Measurements from ENCODE around the gene TBX15. TPM values are rescaled to one million over a fixed set of nuclear protein-coding genes. Genes with fewer than 3 reads are reported as not detected.

TBX15 gene
- total RNA-seq, 2 experiments from 2014 or later = not detected

- Mint-ChIP-seq H3K9me3 (peaks cover 5% of the 10 kb centered on the region), H3K27ac (no peak overlapping the region), H3K27me3 (no peaks in the 10 kb centered on the region), H3K36me3 (no peaks in the 10 kb centered on the region), H3K4me3 (no peak overlapping the region), H3K4me1 (no peaks in the 10 kb centered on the region)
- POLR2A ChIA-PET = no interaction called here
- ATAC-seq (ENCODE audit: low read depth) = no peak
- no peak for DNase-seq
Observed at GRCh38 chr1:118911571-118911970, 76.6 kb downstream of the TBX15 start.

- no peak for ATAC-seq (ENCODE audit: low read depth)
- POLR2A ChIA-PET = interaction anchor here (0.7 kb wide), 1 partner anchor 16 kb away, joined by 5 read pairs; no protein-coding TSS in a partner anchor
- Mint-ChIP-seq H3K4me1 (no peaks in the 10 kb centered on the region), H3K27ac (no peak overlapping the region), H3K27me3 (no peaks in the 10 kb centered on the region), H3K9me3 (peaks cover 3% of the 10 kb centered on the region), H3K36me3 (no peaks in the 10 kb centered on the region), H3K4me3 (no peak overlapping the region)
- DNase-seq = no peak
Observed at GRCh38 chr1:118907466-118907865, 80.7 kb downstream of the TBX15 start.

GRCh38 chr1:118905671-118906070, 82.5 kb downstream of the TBX15 start:
- peaks cover 3% of the 10 kb centered on the region for H3K9me3 Mint-ChIP-seq
- DNase-seq (no peak), ATAC-seq (ENCODE audit: low read depth) (no peak)
- H3K27me3 Mint-ChIP-seq = no peaks in the 10 kb centered on the region
- no peak overlapping the region for H3K27ac Mint-ChIP-seq
- POLR2A ChIA-PET = no interaction called here
- no peak overlapping the region for H3K4me3 Mint-ChIP-seq
- H3K36me3 Mint-ChIP-seq = no peaks in the 10 kb centered on the region
- H3K4me1 Mint-ChIP-seq = no peaks in the 10 kb centered on the region

GRCh38 chr1:118905196-118905595, 82.9 kb downstream of the TBX15 start:
- no peaks in the 10 kb centered on the region for H3K4me1 Mint-ChIP-seq
- DNase-seq (no peak), ATAC-seq (ENCODE audit: low read depth) (no peak)
- H3K27me3 Mint-ChIP-seq = no peaks in the 10 kb centered on the region
- POLR2A ChIA-PET = no interaction called here
- peaks cover 3% of the 10 kb centered on the region for H3K9me3 Mint-ChIP-seq
- no peak overlapping the region for H3K27ac Mint-ChIP-seq
- no peaks in the 10 kb centered on the region for H3K36me3 Mint-ChIP-seq
- no peak overlapping the region for H3K4me3 Mint-ChIP-seq

- Mint-ChIP-seq H3K27me3 (peaks cover 2% of the 10 kb centered on the region), H3K9me3 (peaks cover 1% of the 10 kb centered on the region), H3K4me1 (no peaks in the 10 kb centered on the region), H3K27ac (no peak overlapping the region), H3K36me3 (no peaks in the 10 kb centered on the region), H3K4me3 (no peak overlapping the region)
- POLR2A ChIA-PET = no interaction called here
- ATAC-seq (ENCODE audit: low read depth) = no peak
- DNase-seq = no peak
Observed at GRCh38 chr1:118902711-118903191, 85.4 kb downstream of the TBX15 start.

- peaks cover 2% of the 10 kb centered on the region for H3K27me3 Mint-ChIP-seq
Observed at GRCh38 chr1:118902299-118902698, 85.8 kb downstream of the TBX15 start.

GRCh38 chr1:118900643-118901440, 87.3 kb downstream of the TBX15 start:
- ATAC-seq (ENCODE audit: low read depth) = no peak
- Mint-ChIP-seq H3K9me3 (peaks cover 1% of the 10 kb centered on the region), H3K4me1 (no peaks in the 10 kb centered on the region), H3K4me3 (no peak overlapping the region), H3K27me3 (peaks cover 2% of the 10 kb centered on the region), H3K27ac (no peak overlapping the region), H3K36me3 (no peaks in the 10 kb centered on the region)
- DNase-seq = no peak
- POLR2A ChIA-PET = no interaction called here

More at GRCh38 chr1:118902299-118902698, 85.8 kb downstream of the TBX15 start:
- POLR2A ChIA-PET = no interaction called here
- ATAC-seq (ENCODE audit: low read depth) (no peak), DNase-seq (no peak)
- Mint-ChIP-seq H3K4me3 (no peak overlapping the region), H3K36me3 (no peaks in the 10 kb centered on the region), H3K27ac (no peak overlapping the region), H3K9me3 (peaks cover 1% of the 10 kb centered on the region), H3K4me1 (no peaks in the 10 kb centered on the region)

- no peak for ATAC-seq (ENCODE audit: low read depth)
- Mint-ChIP-seq H3K4me3 (no peak overlapping the region), H3K27ac (no peak overlapping the region), H3K4me1 (no peaks in the 10 kb centered on the region), H3K9me3 (peaks cover 1% of the 10 kb centered on the region), H3K27me3 (peaks cover 2% of the 10 kb centered on the region), H3K36me3 (no peaks in the 10 kb centered on the region)
- DNase-seq = no peak
- POLR2A ChIA-PET = no interaction called here
Observed at GRCh38 chr1:118899340-118899739, 88.8 kb downstream of the TBX15 start.

GRCh38 chr1:118898712-118899111, 89.4 kb downstream of the TBX15 start:
- POLR2A ChIA-PET = no interaction called here
- Mint-ChIP-seq H3K4me3 (no peak overlapping the region), H3K36me3 (no peaks in the 10 kb centered on the region), H3K9me3 (peaks cover 1% of the 10 kb centered on the region), H3K27me3 (peaks cover 2% of the 10 kb centered on the region), H3K4me1 (no peaks in the 10 kb centered on the region), H3K27ac (no peak overlapping the region)
- ATAC-seq (ENCODE audit: low read depth) = no peak
- no peak for DNase-seq

- H3K36me3 Mint-ChIP-seq = no peaks in the 10 kb centered on the region
- H3K27me3 Mint-ChIP-seq = peaks cover 2% of the 10 kb centered on the region
- no peak overlapping the region for H3K27ac Mint-ChIP-seq
- H3K9me3 Mint-ChIP-seq = no peaks in the 10 kb centered on the region
- no peak for DNase-seq
- H3K4me1 Mint-ChIP-seq = no peaks in the 10 kb centered on the region
- ATAC-seq (ENCODE audit: low read depth) = no peak
- no peak overlapping the region for H3K4me3 Mint-ChIP-seq
- POLR2A ChIA-PET = no interaction called here
Observed at GRCh38 chr1:118896416-118896815, 91.7 kb downstream of the TBX15 start.

GRCh38 chr1:118894836-118895235, 93.3 kb downstream of the TBX15 start:
- POLR2A ChIA-PET = no interaction called here
- H3K4me3 Mint-ChIP-seq = no peak overlapping the region

GRCh38 chr1:118890851-118891384, 97.2 kb downstream of the TBX15 start:
- no peaks in the 10 kb centered on the region for H3K9me3 Mint-ChIP-seq
- H3K27me3 Mint-ChIP-seq = no peaks in the 10 kb centered on the region
- no peak overlapping the region for H3K4me3 Mint-ChIP-seq
- no peak overlapping the region for H3K27ac Mint-ChIP-seq
- no peak for ATAC-seq (ENCODE audit: low read depth)
- no peak for DNase-seq
- no peaks in the 10 kb centered on the region for H3K4me1 Mint-ChIP-seq
- no peaks in the 10 kb centered on the region for H3K36me3 Mint-ChIP-seq
- POLR2A ChIA-PET = no interaction called here

More at GRCh38 chr1:118894836-118895235, 93.3 kb downstream of the TBX15 start:
- Mint-ChIP-seq H3K27me3 (peaks cover under 1% of the 10 kb centered on the region), H3K27ac (no peak overlapping the region), H3K36me3 (no peaks in the 10 kb centered on the region), H3K4me1 (no peaks in the 10 kb centered on the region), H3K9me3 (no peaks in the 10 kb centered on the region)
- ATAC-seq (ENCODE audit: low read depth) (no peak), DNase-seq (no peak)

GRCh38 chr1:118884946-118885345, 103.2 kb downstream of the TBX15 start:
- no peak overlapping the region for H3K4me3 Mint-ChIP-seq
- H3K4me1 Mint-ChIP-seq = no peaks in the 10 kb centered on the region
- no peaks in the 10 kb centered on the region for H3K36me3 Mint-ChIP-seq
- no peak for DNase-seq
- no peak for ATAC-seq (ENCODE audit: low read depth)
- H3K9me3 Mint-ChIP-seq = no peaks in the 10 kb centered on the region
- no peaks in the 10 kb centered on the region for H3K27me3 Mint-ChIP-seq
- POLR2A ChIA-PET = no interaction called here
- H3K27ac Mint-ChIP-seq = no peak overlapping the region

- Mint-ChIP-seq H3K27me3 (no peaks in the 10 kb centered on the region), H3K4me3 (no peak overlapping the region), H3K36me3 (no peaks in the 10 kb centered on the region), H3K9me3 (peaks cover 2% of the 10 kb centered on the region), H3K4me1 (no peaks in the 10 kb centered on the region), H3K27ac (no peak overlapping the region)
- no peak for DNase-seq
- no peak for ATAC-seq (ENCODE audit: low read depth)
- POLR2A ChIA-PET = no interaction called here
Observed at GRCh38 chr1:118881751-118882150, 106.4 kb downstream of the TBX15 start.

All from activated naive CD8-positive, alpha-beta T cell treated with anti-CD3 and anti-CD28 coated beads, Interleukin-2, amount 10 ng/mL, durations not matched to agents 7 days and 5 days (primary cell).